ENCODE results near the gene RGPD5.
"Not testable (repeated sequence)": the region's sequence is repeated elsewhere in the genome, so short reads cannot be mapped to it uniquely, and the experiment has no call there.

RGPD5 gene

DNA sequence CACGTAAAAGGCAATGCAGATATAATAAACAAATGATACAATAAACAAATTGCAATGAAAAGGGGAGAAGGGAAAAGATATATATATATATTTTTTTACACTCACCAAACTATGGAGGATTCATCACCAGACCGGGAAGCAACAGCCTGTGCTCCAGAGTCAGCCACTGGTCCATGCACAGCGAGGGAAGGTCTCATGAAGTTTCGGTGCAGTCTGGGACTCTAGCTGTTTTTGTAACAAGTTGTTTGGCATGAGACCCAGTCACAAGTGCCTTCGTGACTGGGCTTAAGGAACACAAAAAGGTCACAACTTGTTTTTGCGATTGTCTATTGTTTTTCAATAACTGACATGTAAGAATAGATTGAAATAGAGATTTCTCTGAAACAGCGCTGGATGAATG is 99.6 kb downstream of the RGPD5 start:
- not testable (repeated sequence) for DNase-seq (ENCODE audit: low spot score)

DNA sequence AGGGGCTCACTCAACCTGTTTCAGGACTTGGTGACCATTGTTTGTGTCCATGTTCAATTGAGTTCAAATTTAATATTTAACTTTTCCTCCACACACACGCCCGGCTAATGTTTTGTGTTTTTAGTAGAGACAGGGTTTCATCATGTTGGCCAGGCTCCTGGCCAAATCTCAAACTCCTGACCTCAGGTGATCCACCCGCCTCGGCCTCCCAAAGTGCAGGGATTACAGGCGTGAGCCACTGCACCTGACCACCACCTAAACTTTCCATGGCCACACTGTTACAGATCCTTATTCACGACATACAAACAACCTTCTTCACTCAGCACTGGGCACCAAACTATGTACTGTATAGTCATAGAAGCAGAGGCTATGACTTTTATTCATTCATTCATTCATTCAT is 100.0 kb downstream of the RGPD5 start:
- DNase-seq (ENCODE audit: low spot score): not testable (repeated sequence)

- not testable (repeated sequence) for DNase-seq (ENCODE audit: low spot score)
Observed at GRCh38 chr2:109895090-109895869, 101.2 kb downstream of the RGPD5 start.

DNA sequence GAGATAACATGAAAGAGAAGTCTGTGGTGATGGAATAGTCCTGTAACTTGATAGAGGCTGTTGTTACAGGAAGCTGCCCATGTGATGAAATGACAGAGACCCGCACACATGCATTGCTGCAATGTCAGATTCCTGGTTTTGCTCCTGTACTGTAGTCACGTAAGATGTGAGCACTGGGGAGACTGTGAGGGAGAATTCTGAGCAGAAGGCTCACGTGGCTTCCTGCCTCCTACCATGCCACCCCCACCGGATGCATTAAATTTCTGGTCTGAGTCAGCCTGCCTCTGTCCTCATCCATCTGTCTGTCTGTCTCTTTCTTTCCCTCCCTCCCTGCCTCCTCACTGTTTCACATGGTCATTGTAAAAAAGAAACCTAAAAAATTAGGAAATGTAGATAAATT is 102.1 kb downstream of the RGPD5 start:
- DNase-seq (ENCODE audit: low spot score): not testable (repeated sequence)

DNA sequence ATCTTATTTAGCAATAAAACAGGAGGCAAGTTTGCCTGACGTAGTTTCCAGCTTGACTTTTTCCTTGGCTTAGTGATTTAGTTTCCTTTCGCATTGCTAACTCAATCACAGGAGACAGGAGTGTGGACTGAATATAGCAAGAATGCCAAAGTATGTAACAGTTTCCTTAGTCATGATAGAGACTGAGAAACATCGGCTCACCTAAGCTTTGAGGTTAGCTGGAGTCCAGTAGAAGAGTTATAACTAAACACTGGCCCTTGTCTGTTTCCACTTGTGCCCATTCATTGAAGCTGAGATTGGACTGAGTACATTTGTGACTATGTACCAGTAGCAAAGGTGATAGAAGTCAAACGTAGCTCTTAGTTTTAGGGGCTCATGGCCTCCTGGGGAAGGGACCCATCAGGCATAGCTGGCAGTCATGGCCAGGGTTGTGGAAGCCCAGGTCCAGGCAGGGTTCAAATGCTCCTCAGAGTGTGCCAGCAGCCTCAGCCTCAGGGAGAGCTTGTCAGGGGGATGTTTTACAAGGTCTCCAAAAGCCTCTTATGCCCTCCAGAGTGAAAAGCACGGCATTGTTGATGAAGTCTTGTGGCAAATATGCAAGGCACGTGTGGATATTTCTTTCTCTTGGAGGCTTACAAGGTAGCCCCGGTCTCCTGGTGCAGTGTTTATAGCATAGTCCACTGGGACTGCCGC is 103.8 kb downstream of the RGPD5 start:
- not testable (repeated sequence) for DNase-seq (ENCODE audit: low spot score)

DNA sequence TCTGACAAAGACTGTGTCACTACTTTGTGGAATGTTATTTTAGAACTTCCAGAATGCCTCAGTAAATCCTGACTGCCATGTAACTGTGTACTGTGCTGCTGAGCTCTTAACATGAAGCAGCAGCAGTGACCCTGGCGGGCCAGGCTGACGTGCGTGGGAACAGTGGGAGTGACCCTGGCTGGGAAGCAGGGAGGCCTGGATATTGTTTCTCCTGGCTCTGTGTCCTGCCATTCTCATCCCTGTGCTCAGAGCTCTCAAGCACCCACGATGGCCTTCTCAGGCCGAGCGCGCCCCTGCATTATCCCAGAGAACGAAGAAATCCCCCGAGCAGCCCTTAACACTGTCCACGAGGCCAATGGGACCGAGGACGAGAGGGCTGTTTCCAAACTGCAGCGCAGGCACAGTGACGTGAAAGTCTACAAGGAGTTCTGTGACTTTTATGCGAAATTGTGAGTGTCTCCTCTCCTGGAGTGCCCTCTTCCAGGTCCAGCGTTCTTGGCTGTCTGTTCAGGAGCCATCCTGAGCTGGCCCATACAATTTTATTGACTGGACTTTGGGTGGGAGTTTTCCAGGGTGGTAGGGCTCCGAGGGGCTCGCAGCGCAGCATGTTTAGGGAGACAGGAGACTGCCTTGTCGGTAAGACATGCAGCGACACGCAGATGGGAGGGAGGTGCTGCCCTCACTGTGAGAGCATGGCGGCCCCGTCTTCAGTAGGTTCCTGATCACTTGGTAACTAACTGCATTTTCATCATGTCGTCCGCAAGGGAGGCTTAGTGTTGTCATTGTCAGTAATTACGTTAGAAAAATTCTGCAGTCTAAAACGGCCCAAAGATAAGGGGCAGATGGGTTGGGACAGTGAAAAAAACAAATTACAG is 104.6 kb downstream of the RGPD5 start, which contains the start of gene LIMS3:
TSS of gene LIMS3 (plus strand) at position 227 of the 875 bp plus-strand sequence. CDS start at position 268, 41 bp downstream.
- not testable (repeated sequence) for DNase-seq (ENCODE audit: low spot score)

DNA sequence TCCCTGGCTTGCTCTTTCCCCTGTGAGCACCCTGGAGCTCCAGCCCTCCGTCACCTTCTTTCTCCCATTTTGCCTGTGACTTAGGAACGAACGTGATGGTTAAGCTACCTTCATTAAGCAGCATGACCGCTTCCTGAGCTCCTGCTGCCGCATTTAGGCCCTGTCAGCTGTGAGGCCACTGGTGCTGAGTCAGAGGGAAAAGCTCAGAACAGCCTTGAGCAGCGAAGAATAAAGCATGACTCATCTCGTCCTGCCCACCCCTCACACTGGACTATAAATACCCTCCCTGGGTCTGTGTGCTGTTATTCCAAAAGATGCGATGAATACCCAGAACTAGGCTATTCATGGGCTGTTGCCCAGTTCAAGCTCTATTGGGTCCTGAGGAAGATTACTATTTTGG is 111.7 kb downstream of the RGPD5 start:
- DNase-seq (ENCODE audit: low spot score): not testable (repeated sequence)

All from LoVo (cell line).